ENCODE data around the gene TAF9B.

- TF ChIP-seq POLR2AphosphoS5 (IDR thresholded peaks at IDR 0.05; ENCODE audit: borderline replicate concordance, low read depth, low read length) (no peak), FOXP2 (optimal IDR thresholded peaks at IDR 0.05; ENCODE audit: control extremely low read depth, extremely low read length, insufficient read depth) (no peak), EZH2 (IDR thresholded peaks at IDR 0.05) (no peak)
Observed at GRCh38 chrX:78102091-78102490, 37.4 kb downstream of the TAF9B start.

Data from SK-N-MC (cell line).